Activated CD8-positive, alpha-beta T cell treated with anti-CD3 and anti-CD28 coated beads, Interleukin-2, amount 10 ng/mL, durations not matched to agents 7 days and 5 days (primary cell): ENCODE data around the gene PRL. TPM values are rescaled to one million over a fixed set of nuclear protein-coding genes. Genes with fewer than 3 reads are reported as not detected.

ENCODE experiments used
- ATAC-seq: fragments of 150-1000 bp; cut with Tn5 transposase; one replicate; pipeline ENCODE4 v1.10.0; 2021; ENCODE audit warnings: moderate library complexity
- CTCF ChIA-PET: fragments of 350-600 bp; sonication (Branson Sonifier 250); formaldehyde crosslinking; loops from one replicate; lab custom pipeline; 2021; ENCODE audit warnings: antibody characterized with exemption; lab: Charles Lee
- POLR2A ChIA-PET: fragments of 350-600 bp; sonication (Branson Sonifier 250); formaldehyde crosslinking; loops from one replicate; lab custom pipeline; 2021; ENCODE audit warnings: antibody characterized with exemption; lab: Charles Lee
- DNase-seq: peaks from one replicate; pipeline ENCODE4 v3.0.0-alpha.2; 2020
- H3K27ac Mint-ChIP-seq: one replicate; pipeline ENCODE4 v1.8.0; 2021; ENCODE audit warnings: mild to moderate bottlenecking, mixed read lengths
- H3K27me3 Mint-ChIP-seq: one replicate; pipeline ENCODE4 v1.8.0; 2021; ENCODE audit warnings: low read depth, mixed read lengths
- H3K36me3 Mint-ChIP-seq: one replicate; pipeline ENCODE4 v1.8.0; 2021; ENCODE audit warnings: low read depth, mixed read lengths
- H3K4me1 Mint-ChIP-seq: one replicate; pipeline ENCODE4 v1.8.0; 2021; ENCODE audit warnings: low read depth, mixed read lengths
- H3K4me3 Mint-ChIP-seq: one replicate; pipeline ENCODE4 v1.8.0; 2021; ENCODE audit warnings: mild to moderate bottlenecking, mixed read lengths
- H3K9me3 Mint-ChIP-seq: one replicate; pipeline ENCODE4 v1.8.0; 2022; ENCODE audit warnings: mixed read lengths; ENCODE audit not compliant: insufficient read depth
- total RNA-seq, 2 experiments: library from RNA; stranded (reverse); gene quantifications; one replicate each; pipeline ENCODE4 v1.2.3, GENCODE V29; 2021

The PRL gene
- not detected for total RNA-seq

- ChIA-PET POLR2A (no interaction called here), CTCF (no interaction called here)
- Mint-ChIP-seq H3K36me3 (no peaks in the 10 kb centered on the region), H3K9me3 (no peaks in the 10 kb centered on the region), H3K27me3 (peaks cover 6% of the 10 kb centered on the region), H3K27ac (no peak within 1 kb of the TSS), H3K4me3 (no peak within 1 kb of the TSS), H3K4me1 (no peaks in the 10 kb centered on the region)
- no peak for DNase-seq
- no peak for ATAC-seq
Measured at GRCh38 chr6:22296936-22297335, at the start of gene PRL. PRL (minus strand) TSS chr6:22297036; CDS start chr6:22296982, 54 bp downstream.

GRCh38 chr6:22343864-22344263, 47.0 kb upstream of the PRL start:
- DNase-seq (no peak), ATAC-seq (no peak)
- H3K27ac Mint-ChIP-seq, result no peak overlapping the region
- no peak overlapping the region for H3K4me3 Mint-ChIP-seq
- peaks cover 3% of the 10 kb centered on the region for H3K9me3 Mint-ChIP-seq
- CTCF ChIA-PET, result no interaction called here
- H3K36me3 Mint-ChIP-seq, result no peaks in the 10 kb centered on the region
- no peaks in the 10 kb centered on the region for H3K27me3 Mint-ChIP-seq
- POLR2A ChIA-PET, result no interaction called here
- no peaks in the 10 kb centered on the region for H3K4me1 Mint-ChIP-seq

- H3K9me3 Mint-ChIP-seq, result no peaks in the 10 kb centered on the region
- no peaks in the 10 kb centered on the region for H3K36me3 Mint-ChIP-seq
- POLR2A ChIA-PET, result no interaction called here
- CTCF ChIA-PET, result no interaction called here
- no peaks in the 10 kb centered on the region for H3K4me1 Mint-ChIP-seq
- DNase-seq, result no peak
- no peaks in the 10 kb centered on the region for H3K27me3 Mint-ChIP-seq
- H3K27ac Mint-ChIP-seq, result no peak overlapping the region
- ATAC-seq, result no peak
- H3K4me3 Mint-ChIP-seq, result no peak overlapping the region
Measured at GRCh38 chr6:22334778-22335177, 37.9 kb upstream of the PRL start.

GRCh38 chr6:22333802-22334201, 37.0 kb upstream of the PRL start:
- CTCF ChIA-PET, result no interaction called here
- no peak overlapping the region for H3K27ac Mint-ChIP-seq
- no peaks in the 10 kb centered on the region for H3K4me1 Mint-ChIP-seq
- no peaks in the 10 kb centered on the region for H3K9me3 Mint-ChIP-seq
- H3K4me3 Mint-ChIP-seq, result no peak overlapping the region
- DNase-seq (no peak), ATAC-seq (no peak)
- no peaks in the 10 kb centered on the region for H3K36me3 Mint-ChIP-seq
- POLR2A ChIA-PET, result no interaction called here
- H3K27me3 Mint-ChIP-seq, result no peaks in the 10 kb centered on the region

GRCh38 chr6:22332711-22333110, 35.9 kb upstream of the PRL start:
- no peaks in the 10 kb centered on the region for H3K36me3 Mint-ChIP-seq
- no peaks in the 10 kb centered on the region for H3K9me3 Mint-ChIP-seq

GRCh38 chr6:22332216-22332615, 35.4 kb upstream of the PRL start:
- no peak overlapping the region for H3K27ac Mint-ChIP-seq
- ChIA-PET CTCF (no interaction called here), POLR2A (no interaction called here)
- no peaks in the 10 kb centered on the region for H3K27me3 Mint-ChIP-seq
- ATAC-seq (no peak), DNase-seq (no peak)
- H3K36me3 Mint-ChIP-seq, result no peaks in the 10 kb centered on the region
- no peaks in the 10 kb centered on the region for H3K4me1 Mint-ChIP-seq
- H3K9me3 Mint-ChIP-seq, result no peaks in the 10 kb centered on the region
- H3K4me3 Mint-ChIP-seq, result no peak overlapping the region

More at GRCh38 chr6:22332711-22333110, 35.9 kb upstream of the PRL start:
- H3K27ac Mint-ChIP-seq, result no peak overlapping the region
- no peaks in the 10 kb centered on the region for H3K27me3 Mint-ChIP-seq
- ATAC-seq (no peak), DNase-seq (no peak)
- POLR2A ChIA-PET, result no interaction called here
- no peak overlapping the region for H3K4me3 Mint-ChIP-seq
- no peaks in the 10 kb centered on the region for H3K4me1 Mint-ChIP-seq
- CTCF ChIA-PET, result no interaction called here

- no peak overlapping the region for H3K27ac Mint-ChIP-seq
- H3K9me3 Mint-ChIP-seq, result no peaks in the 10 kb centered on the region
- ATAC-seq, result no peak
Measured at GRCh38 chr6:22330941-22331340, 34.1 kb upstream of the PRL start.

GRCh38 chr6:22328474-22328873, 31.6 kb upstream of the PRL start:
- DNase-seq (no peak), ATAC-seq (no peak)
- H3K36me3 Mint-ChIP-seq, result no peaks in the 10 kb centered on the region
- H3K9me3 Mint-ChIP-seq, result no peaks in the 10 kb centered on the region
- no peaks in the 10 kb centered on the region for H3K27me3 Mint-ChIP-seq
- H3K27ac Mint-ChIP-seq, result no peak overlapping the region
- POLR2A ChIA-PET, result no interaction called here
- H3K4me1 Mint-ChIP-seq, result no peaks in the 10 kb centered on the region
- H3K4me3 Mint-ChIP-seq, result no peak overlapping the region
- CTCF ChIA-PET, result no interaction called here

More at GRCh38 chr6:22330941-22331340, 34.1 kb upstream of the PRL start:
- POLR2A ChIA-PET, result no interaction called here
- no peak for DNase-seq
- Mint-ChIP-seq H3K27me3 (no peaks in the 10 kb centered on the region), H3K4me1 (no peaks in the 10 kb centered on the region), H3K36me3 (no peaks in the 10 kb centered on the region), H3K4me3 (no peak overlapping the region)
- CTCF ChIA-PET, result no interaction called here

GRCh38 chr6:22327881-22328280, 31.0 kb upstream of the PRL start:
- H3K4me1 Mint-ChIP-seq, result no peaks in the 10 kb centered on the region
- no peak overlapping the region for H3K4me3 Mint-ChIP-seq
- no peak overlapping the region for H3K27ac Mint-ChIP-seq
- DNase-seq, result no peak
- no peak for ATAC-seq
- ChIA-PET POLR2A (interaction anchor here (0.6 kb wide), 1 partner anchor 654 kb away, joined by 3 read pairs; no protein-coding TSS in a partner anchor), CTCF (no interaction called here)
- no peaks in the 10 kb centered on the region for H3K27me3 Mint-ChIP-seq
- H3K9me3 Mint-ChIP-seq, result no peaks in the 10 kb centered on the region
- no peaks in the 10 kb centered on the region for H3K36me3 Mint-ChIP-seq

- Mint-ChIP-seq H3K9me3 (no peaks in the 10 kb centered on the region), H3K27ac (no peak overlapping the region), H3K4me1 (no peaks in the 10 kb centered on the region), H3K4me3 (no peak overlapping the region), H3K27me3 (no peaks in the 10 kb centered on the region), H3K36me3 (no peaks in the 10 kb centered on the region)
- DNase-seq (no peak), ATAC-seq (no peak)
- ChIA-PET POLR2A (no interaction called here), CTCF (no interaction called here)
Measured at GRCh38 chr6:22326500-22326899, 29.7 kb upstream of the PRL start.

GRCh38 chr6:22325481-22325880, 28.6 kb upstream of the PRL start:
- ATAC-seq, result no peak
- no peaks in the 10 kb centered on the region for H3K27me3 Mint-ChIP-seq

GRCh38 chr6:22323848-22324247, 27.0 kb upstream of the PRL start:
- Mint-ChIP-seq H3K4me1 (no peaks in the 10 kb centered on the region), H3K27me3 (no peaks in the 10 kb centered on the region), H3K36me3 (no peaks in the 10 kb centered on the region), H3K27ac (no peak overlapping the region), H3K4me3 (no peak overlapping the region), H3K9me3 (no peaks in the 10 kb centered on the region)
- no peak for ATAC-seq
- ChIA-PET CTCF (no interaction called here), POLR2A (no interaction called here)
- DNase-seq, result no peak

More at GRCh38 chr6:22325481-22325880, 28.6 kb upstream of the PRL start:
- Mint-ChIP-seq H3K27ac (no peak overlapping the region), H3K9me3 (no peaks in the 10 kb centered on the region), H3K36me3 (no peaks in the 10 kb centered on the region), H3K4me1 (no peaks in the 10 kb centered on the region), H3K4me3 (no peak overlapping the region)
- ChIA-PET POLR2A (no interaction called here), CTCF (no interaction called here)
- no peak for DNase-seq
